ENCODE measurements around the gene MAP3K5.

MAP3K5 gene

DNA sequence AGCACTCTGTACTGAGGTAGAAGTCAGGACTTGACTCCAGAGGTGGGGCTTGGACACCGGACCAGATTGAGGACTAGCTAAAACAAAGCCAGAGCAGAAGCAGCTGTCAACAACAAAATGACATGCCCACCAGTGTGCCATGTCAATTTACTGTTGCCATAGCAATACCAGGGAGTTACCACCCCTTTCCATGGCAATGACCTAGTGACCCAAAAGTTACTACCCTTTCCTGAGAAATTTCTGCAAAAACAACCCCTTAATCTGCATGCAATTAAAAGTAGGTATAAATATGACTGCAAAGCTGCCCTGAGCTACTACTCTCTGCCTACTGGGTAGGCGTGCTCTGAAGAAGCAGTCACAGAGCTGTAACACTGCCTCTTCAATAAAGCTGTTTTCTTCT lies 21.0 kb downstream of the MAP3K5 start:
- no peak for DNase-seq (ENCODE audit: extremely low read depth, low read depth)
- TF ChIP-seq, protein P1, sequence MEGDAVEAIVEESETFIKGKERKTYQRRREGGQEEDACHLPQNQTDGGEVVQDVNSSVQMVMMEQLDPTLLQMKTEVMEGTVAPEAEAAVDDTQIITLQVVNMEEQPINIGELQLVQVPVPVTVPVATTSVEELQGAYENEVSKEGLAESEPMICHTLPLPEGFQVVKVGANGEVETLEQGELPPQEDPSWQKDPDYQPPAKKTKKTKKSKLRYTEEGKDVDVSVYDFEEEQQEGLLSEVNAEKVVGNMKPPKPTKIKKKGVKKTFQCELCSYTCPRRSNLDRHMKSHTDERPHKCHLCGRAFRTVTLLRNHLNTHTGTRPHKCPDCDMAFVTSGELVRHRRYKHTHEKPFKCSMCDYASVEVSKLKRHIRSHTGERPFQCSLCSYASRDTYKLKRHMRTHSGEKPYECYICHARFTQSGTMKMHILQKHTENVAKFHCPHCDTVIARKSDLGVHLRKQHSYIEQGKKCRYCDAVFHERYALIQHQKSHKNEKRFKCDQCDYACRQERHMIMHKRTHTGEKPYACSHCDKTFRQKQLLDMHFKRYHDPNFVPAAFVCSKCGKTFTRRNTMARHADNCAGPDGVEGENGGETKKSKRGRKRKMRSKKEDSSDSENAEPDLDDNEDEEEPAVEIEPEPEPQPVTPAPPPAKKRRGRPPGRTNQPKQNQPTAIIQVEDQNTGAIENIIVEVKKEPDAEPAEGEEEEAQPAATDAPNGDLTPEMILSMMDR (IDR thresholded peaks at IDR 0.05; ENCODE audit: low read depth, low read length): no peak

DNA sequence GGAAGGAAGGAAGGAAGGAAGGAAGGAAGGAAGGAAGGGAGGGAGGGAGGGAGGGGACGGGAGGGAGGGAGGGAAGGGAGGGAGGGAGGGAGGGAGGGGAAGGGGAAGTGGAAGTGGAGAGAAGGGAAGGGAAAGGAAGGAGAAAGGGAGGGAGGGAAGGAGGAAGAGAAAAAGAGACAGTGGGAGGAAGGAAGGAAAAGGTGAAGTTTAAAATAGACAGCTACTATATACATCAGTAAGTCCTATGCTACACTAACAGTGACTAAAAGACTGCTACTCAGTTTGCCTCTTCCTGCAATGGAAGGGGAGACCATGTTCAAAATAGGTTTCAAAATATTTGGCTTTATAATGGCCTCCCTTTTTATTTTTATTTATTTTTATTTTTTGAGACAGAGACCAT lies 22.5 kb downstream of the MAP3K5 start:
- no peak for DNase-seq (ENCODE audit: extremely low read depth, low read depth)
- TF ChIP-seq, protein P1 (IDR thresholded peaks at IDR 0.05; ENCODE audit: low read depth, low read length): no peak

DNA sequence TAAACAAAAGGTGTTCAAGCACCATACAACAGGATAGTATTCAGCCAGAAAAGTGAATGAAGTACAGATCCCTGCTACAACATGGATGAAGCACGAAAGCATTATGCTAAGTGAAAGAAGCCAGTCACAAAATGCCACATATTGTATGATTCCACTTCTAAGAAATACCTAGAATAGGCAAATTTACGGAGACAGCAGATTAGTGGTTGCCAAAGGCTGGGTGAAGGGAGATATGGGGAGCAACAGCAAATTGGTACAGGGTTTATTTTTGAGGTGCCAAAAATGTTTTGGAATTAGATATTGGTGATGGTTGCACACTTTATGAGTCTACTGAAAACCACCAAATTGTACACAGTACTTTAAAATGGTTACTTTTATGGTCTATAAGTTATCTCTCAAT lies 23.2 kb downstream of the MAP3K5 start:
- TF ChIP-seq, protein P1 (IDR thresholded peaks at IDR 0.05; ENCODE audit: low read depth, low read length): no peak
- DNase-seq (ENCODE audit: extremely low read depth, low read depth): no peak

DNA sequence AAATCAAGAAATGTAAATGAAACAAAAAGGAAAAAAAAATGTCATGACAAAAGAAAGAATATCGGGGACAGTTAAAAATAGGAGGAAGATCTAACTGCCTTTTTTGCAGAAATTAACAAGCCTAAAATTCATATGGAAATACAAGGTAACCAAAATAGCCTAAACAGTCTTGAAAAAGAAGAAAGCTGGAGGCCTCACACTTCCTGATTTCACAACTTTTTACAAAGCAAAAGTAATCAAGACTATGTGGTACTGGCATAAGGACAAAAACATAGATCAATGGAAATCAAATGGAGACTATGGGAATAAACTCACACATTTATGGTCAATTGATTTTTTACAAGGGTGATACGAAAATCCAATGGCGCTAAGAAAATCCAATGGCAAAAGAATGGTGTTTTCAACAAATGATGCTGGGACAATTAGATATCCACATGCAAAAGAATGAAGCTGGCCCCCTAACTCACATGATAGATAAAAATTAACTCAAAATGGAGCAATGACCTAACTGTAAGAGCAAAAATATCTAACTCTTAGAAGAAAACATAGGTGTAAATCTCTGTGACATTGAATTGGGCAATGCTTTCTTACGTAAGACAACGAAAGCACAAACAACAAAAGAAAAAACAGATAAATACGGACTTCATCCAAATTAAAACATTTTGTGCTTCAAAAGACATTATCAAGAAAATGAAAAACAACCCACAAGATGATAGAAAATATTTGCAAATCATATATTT lies 24.5 kb downstream of the MAP3K5 start:
- TF ChIP-seq, protein P1 (IDR thresholded peaks at IDR 0.05; ENCODE audit: low read depth, low read length): no peak
- DNase-seq (ENCODE audit: extremely low read depth, low read depth): no peak

DNA sequence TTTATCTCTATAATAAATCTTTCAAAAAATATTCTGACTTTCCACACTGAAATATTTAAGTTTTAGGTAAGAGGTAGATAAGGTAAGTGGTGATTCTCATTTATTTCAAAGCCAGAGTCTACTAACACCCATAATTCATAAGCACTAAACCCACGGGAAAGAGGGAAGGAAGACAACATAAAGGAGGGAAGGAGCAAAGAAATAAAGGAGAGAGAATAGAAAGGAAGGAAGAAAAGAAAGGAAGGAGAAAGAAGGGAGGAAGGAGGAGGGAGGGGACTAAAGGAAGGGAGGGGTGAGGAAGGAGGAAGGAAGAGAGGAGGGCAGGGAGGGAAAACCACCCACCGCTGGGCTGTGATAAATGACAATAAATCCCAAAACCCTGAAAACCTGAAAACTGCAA lies 25.2 kb downstream of the MAP3K5 start:
- TF ChIP-seq, protein P1 (IDR thresholded peaks at IDR 0.05; ENCODE audit: low read depth, low read length): no peak
- no peak for DNase-seq (ENCODE audit: extremely low read depth, low read depth)

DNA sequence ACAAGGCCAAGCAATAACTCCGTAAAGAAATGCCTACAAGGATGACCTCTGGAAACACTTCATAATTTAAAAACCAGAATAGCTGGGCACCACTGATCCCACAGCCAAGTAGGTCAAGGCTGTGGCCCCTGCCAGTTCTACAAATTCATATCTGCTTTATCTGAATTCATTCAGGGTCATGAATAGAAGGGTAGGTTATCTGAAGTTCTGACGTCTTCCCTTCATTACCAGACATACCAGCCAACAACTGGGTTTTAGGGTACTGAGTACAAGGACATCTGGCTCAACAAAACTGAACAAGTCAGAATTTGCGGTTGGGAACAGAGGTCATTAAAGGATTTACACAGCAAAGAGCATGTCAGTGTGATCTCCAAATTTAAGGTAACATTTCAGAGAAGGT lies 26.0 kb downstream of the MAP3K5 start:
- TF ChIP-seq, protein P1 (IDR thresholded peaks at IDR 0.05; ENCODE audit: low read depth, low read length): no peak
- no peak for DNase-seq (ENCODE audit: extremely low read depth, low read depth)

DNA sequence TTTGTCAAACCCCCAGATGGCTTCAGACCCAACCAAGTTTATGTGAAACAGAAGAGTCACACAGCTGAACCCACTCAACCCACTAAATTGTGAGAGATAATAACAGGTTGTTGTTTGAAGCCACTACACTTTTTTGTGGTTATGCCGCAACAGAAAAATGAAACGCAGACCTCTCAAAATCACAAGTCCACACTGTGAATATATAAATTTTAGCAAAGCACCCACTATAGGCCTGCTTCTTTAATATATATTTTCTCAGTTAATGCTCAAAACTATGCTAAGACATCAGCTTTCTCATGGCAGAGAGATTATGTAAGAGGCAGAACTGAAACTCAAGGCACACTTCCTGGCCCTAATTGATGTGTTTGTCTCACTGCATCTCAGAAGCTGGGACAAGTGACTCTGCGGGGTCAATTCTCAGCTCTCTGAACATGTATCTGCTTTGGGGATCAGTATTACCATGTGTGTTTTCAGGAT lies 27.7 kb downstream of the MAP3K5 start:
- TF ChIP-seq, protein P1 (IDR thresholded peaks at IDR 0.05; ENCODE audit: low read depth, low read length): no peak
- DNase-seq (ENCODE audit: extremely low read depth, low read depth): no peak
